GM10248 (cell line): ENCODE data around the gene AURKB.
A peak's percentile ranks its signal among the peaks of the same experiment; 100 is the strongest.
"Not testable (repeated sequence)": the region's sequence is repeated elsewhere in the genome, so short reads cannot be mapped to it uniquely, and the experiment has no call there.

ENCODE experiments used
- CTCF ChIA-PET: fragments of 300-600 bp; sonication (Branson Sonifier 250); formaldehyde crosslinking; extraction: SDS; loops from one replicate; lab custom pipeline; 2021; ENCODE audit warnings: antibody characterized with exemption; lab: Yijun Ruan, JAX
- POLR2A ChIA-PET: fragments of 350-650 bp; sonication (Branson Sonifier 250); formaldehyde crosslinking; extraction: SDS; loops from one replicate; lab custom pipeline; 2020; ENCODE audit warnings: antibody characterized with exemption; lab: Yijun Ruan, JAX
- DNase-seq: peaks from one replicate; pipeline ENCODE4 v3.0.0; 2012; ENCODE audit errors: extremely low spot score
- CTCF ChIP-seq: IDR thresholded peaks from 2 replicates; pipeline ENCODE4 v1.5.1; 2012; ENCODE audit warnings: mild to moderate bottlenecking, low read depth; ENCODE audit errors: extremely low read depth, missing control alignments, control extremely low read depth

The AURKB gene

GRCh38 chr17:8253801-8254200 lies 43.4 kb upstream of the AURKB start:
- DNase-seq, result no peak
- ChIA-PET POLR2A (no interaction called here), CTCF (no interaction called here)
- TF ChIP-seq CTCF, result no peak

- not testable (repeated sequence) for DNase-seq
- CTCF ChIA-PET, result interaction anchor here (1.4 to 1.8 kb wide), 3 partner anchors 9 to 132 kb away, joined by 3 to 4 read pairs (median 4); no protein-coding TSS in a partner anchor
- POLR2A ChIA-PET, result interaction anchor here (0.7 kb wide), 1 partner anchor 42 kb away, joined by 8 read pairs; no protein-coding TSS in a partner anchor
Measured at GRCh38 chr17:8251411-8251810, 41.0 kb upstream of the AURKB start.

- TF ChIP-seq CTCF, result no peak
- no peak for DNase-seq
- ChIA-PET CTCF (interaction anchor here (0.8 to 1.9 kb wide), 3 partner anchors 10 to 126 kb away, joined by 3 to 5 read pairs (median 3); partner anchors contain the start of gene HES7), POLR2A (no interaction called here)
Measured at GRCh38 chr17:8249621-8250500, 39.5 kb upstream of the AURKB start.

GRCh38 chr17:8248751-8249607 lies 38.6 kb upstream of the AURKB start, which contains the start of gene PFAS:
TSS of gene PFAS (plus strand) at chr17:8249289. CDS start at chr17:8253938, 4,649 bp downstream.
- no peak for TF ChIP-seq CTCF
- CTCF ChIA-PET, result interaction anchor here (0.8 to 2.3 kb wide), 4 partner anchors 11 to 125 kb away, joined by 3 to 8 read pairs (median 4); partner anchors contain the start of genes HES7 and SLC25A35

GRCh38 chr17:8244768-8245167 lies 34.4 kb upstream of the AURKB start:
- DNase-seq, result no peak
- no peak for TF ChIP-seq CTCF
- ChIA-PET POLR2A (no interaction called here), CTCF (interaction anchor here (0.7 to 3.6 kb wide), 5 partner anchors 11 to 171 kb away, joined by 3 to 16 read pairs (median 3); partner anchors contain the start of gene AURKB)

More at GRCh38 chr17:8248751-8249607, 38.6 kb upstream of the AURKB start, which contains the start of gene PFAS:
- POLR2A ChIA-PET, result interaction anchor here (0.6 to 2.1 kb wide), 6 partner anchors 15 to 657 kb away, joined by 3 to 12 read pairs (median 4); partner anchors contain the start of gene BORCS6
- DNase-seq, result peak; percentile 94

- no peak for TF ChIP-seq CTCF
- ChIA-PET POLR2A (no interaction called here), CTCF (interaction anchor here (1.2 to 2.7 kb wide), 4 partner anchors 10 to 106 kb away, joined by 3 to 15 read pairs (median 3); partner anchors contain the start of gene AURKB)
- no peak for DNase-seq
Measured at GRCh38 chr17:8243827-8244226, 33.5 kb upstream of the AURKB start.
